Gastrocnemius medialis (tissue), 4 donors: Measurements from ENCODE around the gene DHX34.

Source experiments
- POLR2A ChIP-seq, 2 donors: fragments of 450-650 bp; IDR thresholded peaks; one replicate each; pipeline ENCODE4 v1.6.1; 2017; ENCODE audit warnings: antibody characterized with exemption in 2 of 2, mild to moderate bottlenecking in 2 of 2, moderate library complexity in 2 of 2
- TF ChIP-seq, protein P1 (sequence below), 5 experiments: fragments of 450-650 bp in 3 of 5; fragments of 200-600 bp in 2 of 5; sonication (generic) in 2 of 5; IDR thresholded peaks in 4 of 5; conservative IDR thresholded peaks in 1 of 5; 1 replicate in 4 of 5; 2 replicates in 1 of 5; pipeline ENCODE4 v1.5.1; 2016 to 2019; ENCODE audit warnings: antibody characterized with exemption in 5 of 5, mild to moderate bottlenecking in 3 of 5, moderate library complexity in 3 of 5

DNA sequence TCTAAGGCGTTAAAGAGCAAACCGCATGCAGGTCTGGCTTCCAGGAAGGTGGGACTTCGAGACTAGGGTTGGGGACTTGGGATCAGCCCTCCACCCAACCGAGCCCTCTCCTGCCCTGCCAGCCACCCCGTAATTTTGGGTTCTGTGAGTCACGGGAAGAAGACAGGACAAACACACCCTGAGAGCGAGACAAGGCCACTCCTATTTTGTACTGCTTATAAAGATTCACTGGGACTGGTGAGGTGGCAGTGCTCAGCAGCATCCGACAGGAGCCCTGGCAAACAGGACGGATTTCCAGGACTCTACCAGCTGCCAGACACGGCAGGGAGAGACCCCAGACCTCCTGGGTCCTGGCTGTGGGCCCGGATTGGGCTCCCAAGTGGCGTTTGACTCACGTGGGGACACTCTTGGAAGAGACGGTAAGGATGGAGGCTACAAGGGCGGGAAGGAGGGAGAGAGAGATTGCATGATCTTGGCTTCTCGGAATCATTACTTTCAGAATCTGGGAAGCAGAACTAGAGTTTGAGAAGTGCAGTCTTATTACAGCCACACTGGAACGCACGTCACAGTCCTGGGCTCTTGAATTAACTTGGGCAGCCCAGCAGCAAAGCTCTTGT is 17.1 kb upstream of the DHX34 start, which contains the start of gene C5AR2:
- TF ChIP-seq, protein P1, sequence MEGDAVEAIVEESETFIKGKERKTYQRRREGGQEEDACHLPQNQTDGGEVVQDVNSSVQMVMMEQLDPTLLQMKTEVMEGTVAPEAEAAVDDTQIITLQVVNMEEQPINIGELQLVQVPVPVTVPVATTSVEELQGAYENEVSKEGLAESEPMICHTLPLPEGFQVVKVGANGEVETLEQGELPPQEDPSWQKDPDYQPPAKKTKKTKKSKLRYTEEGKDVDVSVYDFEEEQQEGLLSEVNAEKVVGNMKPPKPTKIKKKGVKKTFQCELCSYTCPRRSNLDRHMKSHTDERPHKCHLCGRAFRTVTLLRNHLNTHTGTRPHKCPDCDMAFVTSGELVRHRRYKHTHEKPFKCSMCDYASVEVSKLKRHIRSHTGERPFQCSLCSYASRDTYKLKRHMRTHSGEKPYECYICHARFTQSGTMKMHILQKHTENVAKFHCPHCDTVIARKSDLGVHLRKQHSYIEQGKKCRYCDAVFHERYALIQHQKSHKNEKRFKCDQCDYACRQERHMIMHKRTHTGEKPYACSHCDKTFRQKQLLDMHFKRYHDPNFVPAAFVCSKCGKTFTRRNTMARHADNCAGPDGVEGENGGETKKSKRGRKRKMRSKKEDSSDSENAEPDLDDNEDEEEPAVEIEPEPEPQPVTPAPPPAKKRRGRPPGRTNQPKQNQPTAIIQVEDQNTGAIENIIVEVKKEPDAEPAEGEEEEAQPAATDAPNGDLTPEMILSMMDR (IDR thresholded peaks at IDR 0.05 in 4 of 5, conservative IDR thresholded peaks at IDR 0.05 in 1 of 5), result no peak
- TF ChIP-seq POLR2A (IDR thresholded peaks at IDR 0.05), result no peak
